NCI-H2196 (cell line): ENCODE results near the gene SOX30.
"Not testable (repeated sequence)": the region's sequence is repeated elsewhere in the genome, so short reads cannot be mapped to it uniquely, and the experiment has no call there.

ENCODE experiments used
- DNase-seq: peaks from one replicate; lab custom pipeline; 2025; ENCODE audit not compliant: unreplicated experiment; lab: John Stamatoyannopoulos, UW

Gene SOX30

DNA sequence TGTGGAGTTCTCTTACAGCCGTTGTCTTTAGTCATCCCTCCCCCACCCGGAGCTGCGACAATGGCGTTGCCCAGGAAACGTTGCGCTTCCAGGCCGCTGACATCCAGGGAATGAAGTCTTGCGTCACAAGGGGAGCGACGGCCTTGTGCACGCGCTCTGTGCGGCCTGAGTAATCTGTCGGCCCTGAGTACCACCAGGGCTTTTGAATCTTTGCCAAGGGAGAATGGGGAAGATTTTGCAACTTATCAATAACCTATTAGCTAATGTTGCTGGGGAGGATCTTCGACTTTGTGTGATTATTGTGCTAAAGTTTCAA lies at the start of gene SOX30:
Gene SOX30, minus strand, starts transcription at position 62 of the 316 bp plus-strand sequence. CDS start 360 bp downstream, outside the sequence.
- no peak for DNase-seq

GRCh38 chr5:157698674-157699073 lies 46.4 kb upstream of the SOX30 start:
- DNase-seq: not testable (repeated sequence)

- DNase-seq: not testable (repeated sequence)
Observed at GRCh38 chr5:157696154-157696553, 43.9 kb upstream of the SOX30 start.

- not testable (repeated sequence) for DNase-seq
Observed at GRCh38 chr5:157693816-157694215, 41.6 kb upstream of the SOX30 start.

DNA sequence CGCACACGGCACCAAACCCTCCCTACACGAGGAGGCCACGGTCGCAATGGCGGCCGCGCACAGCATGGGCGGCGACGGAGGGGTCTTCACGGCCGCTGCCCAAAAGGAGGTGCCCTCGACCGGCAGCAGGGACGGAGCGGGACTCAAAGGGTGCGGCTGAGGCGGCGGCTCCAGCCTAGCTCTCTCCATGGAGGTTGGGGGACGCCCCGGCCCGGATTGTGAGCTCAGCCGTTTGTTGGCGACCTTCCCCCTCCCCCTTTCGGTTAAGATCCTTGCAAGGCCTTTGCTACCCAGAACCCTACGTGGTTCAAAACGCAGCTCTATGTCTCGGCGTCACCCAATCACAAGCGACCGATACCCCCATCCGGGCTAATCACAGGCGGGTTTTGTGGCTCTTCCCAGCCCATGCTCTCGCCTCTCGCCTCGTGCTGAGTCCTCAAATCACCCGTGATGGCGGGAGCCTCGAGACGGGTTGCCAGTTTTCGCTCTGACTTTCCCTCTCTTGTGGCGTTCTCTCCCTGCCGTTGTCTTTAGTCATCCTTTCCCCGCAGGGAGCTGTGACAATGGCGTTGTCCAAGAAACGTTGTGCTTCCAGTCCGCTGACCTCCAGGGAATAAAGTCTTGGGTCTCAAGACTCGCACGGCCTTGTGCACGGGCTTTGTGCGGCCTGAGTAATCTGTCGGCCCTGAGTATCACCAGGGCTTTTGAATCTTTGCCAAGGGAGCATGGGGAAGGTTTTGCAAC lies 38.6 kb upstream of the SOX30 start:
- no peak for DNase-seq

DNA sequence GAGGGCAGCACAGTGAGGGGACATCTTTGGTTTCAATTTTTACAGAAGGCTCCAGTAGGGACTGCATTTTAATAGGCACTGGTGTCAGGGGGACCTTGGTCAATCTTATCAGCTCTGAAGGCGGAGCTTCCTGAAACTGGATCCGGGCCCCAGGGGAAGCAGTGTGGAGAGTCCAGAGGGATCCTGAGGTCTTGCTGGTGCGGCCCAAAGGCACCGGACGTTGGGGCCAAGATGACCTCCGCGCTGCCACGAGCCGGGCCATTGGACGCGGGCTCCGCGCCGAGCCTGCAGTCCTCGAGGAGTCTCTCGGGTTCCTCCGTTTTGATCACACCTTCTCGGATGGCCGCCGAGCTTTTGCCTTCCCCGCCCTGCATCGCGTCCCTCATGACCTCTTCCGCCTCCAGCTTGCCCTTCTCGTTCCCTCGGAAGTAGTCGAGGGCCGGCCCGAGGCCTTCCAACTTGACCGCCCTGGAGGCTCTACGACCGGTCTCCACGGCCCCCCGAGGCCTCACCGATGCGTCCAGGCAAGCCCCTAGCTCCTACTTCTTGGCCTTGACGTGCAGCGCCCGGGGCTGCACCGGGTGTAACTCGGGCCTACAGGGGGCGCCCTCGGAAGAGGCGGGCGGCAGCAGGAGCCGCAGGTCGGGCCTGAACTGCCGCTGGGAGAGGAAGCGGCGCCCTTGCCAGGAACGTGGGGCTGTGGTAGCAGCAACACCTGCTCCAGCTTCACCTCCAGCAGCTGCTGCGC lies 37.9 kb upstream of the SOX30 start:
- no peak for DNase-seq

DNA sequence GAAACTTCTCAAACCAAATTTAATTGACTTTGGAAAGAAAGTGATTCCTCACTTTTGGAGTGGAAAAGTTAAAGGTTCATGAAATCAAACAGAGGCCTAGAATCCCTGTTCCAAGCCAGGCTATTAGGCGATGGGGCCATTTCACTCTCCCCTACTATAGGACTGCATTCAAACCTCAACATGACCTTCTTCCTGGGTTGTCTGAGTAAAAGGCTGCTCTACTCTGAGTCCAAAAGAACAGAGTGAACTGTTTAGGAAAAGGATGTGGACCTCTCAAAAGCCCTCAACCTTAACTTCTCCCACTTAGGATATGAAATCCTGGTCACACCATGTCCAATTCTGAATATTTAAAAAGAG lies 34.9 kb upstream of the SOX30 start:
- no peak for DNase-seq

- DNase-seq: not testable (repeated sequence)
Observed at GRCh38 chr5:157686276-157687197, 34.3 kb upstream of the SOX30 start.

- DNase-seq: no peak
Observed at GRCh38 chr5:157682257-157682656, 30.0 kb upstream of the SOX30 start.

GRCh38 chr5:157681048-157681447 lies 28.8 kb upstream of the SOX30 start:
- DNase-seq: no peak

DNA sequence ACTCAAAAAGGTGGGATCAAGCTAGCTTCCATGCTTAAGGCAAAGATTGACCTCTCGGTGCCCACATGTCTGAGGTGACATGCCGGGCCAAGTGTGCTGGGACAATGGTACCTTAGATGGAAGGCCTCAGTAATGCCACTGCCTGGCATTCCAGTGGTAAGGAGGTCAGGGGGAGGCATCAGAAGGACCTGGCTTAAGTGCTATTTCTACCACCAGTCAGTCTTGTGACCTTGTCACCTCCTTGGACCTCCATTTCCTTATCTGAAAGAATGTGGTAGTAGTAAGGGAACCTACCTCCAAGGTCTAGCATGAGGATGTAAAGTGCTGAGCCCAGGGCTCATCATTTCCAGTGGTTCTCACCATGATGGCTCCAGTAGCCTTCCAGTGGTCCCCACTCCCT lies 28.0 kb upstream of the SOX30 start:
- no peak for DNase-seq

- DNase-seq: no peak
Observed at GRCh38 chr5:157679801-157680200, 27.6 kb upstream of the SOX30 start.

DNA sequence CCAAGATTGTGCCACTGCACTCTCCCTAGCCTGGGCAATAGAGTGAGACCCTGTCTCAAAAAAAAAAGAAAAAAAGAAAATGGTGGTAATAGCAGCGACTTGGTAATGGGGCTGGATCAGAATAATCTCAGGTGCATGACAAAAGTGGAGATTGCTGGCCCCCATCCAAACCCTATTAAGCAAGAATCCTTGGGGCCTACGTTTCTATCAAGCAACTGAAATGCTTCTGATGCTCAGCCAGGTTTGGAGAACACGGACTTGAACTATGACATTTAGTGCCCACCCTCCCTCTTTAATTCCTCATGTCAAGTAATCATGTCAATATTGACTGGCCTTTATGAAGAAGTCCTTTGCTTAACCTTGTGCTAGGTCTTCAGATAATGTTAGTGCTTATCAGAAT lies 25.7 kb upstream of the SOX30 start:
- DNase-seq: no peak

- not testable (repeated sequence) for DNase-seq
Observed at GRCh38 chr5:157674351-157674750, 22.1 kb upstream of the SOX30 start.

DNA sequence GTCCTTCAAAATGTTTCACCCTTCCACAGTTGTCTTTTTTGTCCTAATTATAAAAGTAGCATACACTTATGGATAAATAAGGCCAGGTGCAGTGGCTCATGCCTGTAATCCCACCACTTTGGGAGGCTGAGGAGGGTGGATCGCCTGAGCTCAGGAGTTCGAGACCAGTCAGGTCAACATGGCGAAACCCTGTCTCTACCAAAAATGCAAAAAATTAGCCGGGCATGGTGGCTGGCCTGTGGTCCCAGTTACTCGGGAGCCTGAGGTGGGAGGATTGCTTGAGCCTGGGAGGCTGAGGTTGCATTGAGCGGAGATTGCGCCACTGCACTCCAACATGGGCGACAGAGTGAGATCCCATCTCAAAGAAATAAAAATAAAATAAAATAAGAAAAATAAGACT lies 20.7 kb upstream of the SOX30 start:
- DNase-seq: no peak

GRCh38 chr5:157671592-157672330 lies 19.5 kb upstream of the SOX30 start:
- DNase-seq: no peak

GRCh38 chr5:157670662-157671591 lies 18.7 kb upstream of the SOX30 start, which contains the start of gene C5orf52:
TSS of gene C5orf52 (plus strand) at chr5:157671533. CDS start at chr5:157671615, 82 bp downstream.
- DNase-seq: no peak

GRCh38 chr5:157669701-157670097 lies 17.5 kb upstream of the SOX30 start:
- no peak for DNase-seq

DNA sequence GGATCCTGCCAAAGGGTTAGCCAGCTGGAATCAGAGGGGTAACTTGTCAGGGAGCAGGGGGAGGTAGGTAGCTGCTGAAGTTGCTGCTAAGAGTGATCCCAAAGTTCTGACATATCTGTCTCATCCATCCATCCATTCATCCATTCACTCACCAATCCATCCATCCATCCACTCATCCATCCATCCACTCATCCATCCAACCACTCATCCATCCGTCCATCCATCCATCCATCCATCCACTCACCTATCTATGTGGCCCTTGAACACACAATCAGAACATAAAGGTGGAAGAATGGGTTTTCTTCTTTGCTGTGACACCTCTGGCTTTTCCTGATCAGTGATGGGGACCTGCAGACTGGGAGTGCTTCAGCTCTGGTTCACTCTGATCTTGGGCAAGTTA lies 16.1 kb upstream of the SOX30 start:
- DNase-seq: no peak
